Neutrophil (primary cell): ENCODE results near the gene SYTL1.
A peak's percentile ranks its signal among the peaks of the same experiment; 100 is the strongest.
"Not testable (repeated sequence)": the region's sequence is repeated elsewhere in the genome, so short reads cannot be mapped to it uniquely, and the experiment has no call there.

ENCODE experiments used
- H3K27ac ChIP-seq: fragments of 200-600 bp; sonication (generic); 2 replicates; pipeline ENCODE4 v1.5.1; 2016; ENCODE audit warnings: mild to moderate bottlenecking, moderate library complexity
- H3K27me3 ChIP-seq: fragments of 200-600 bp; sonication (generic); 2 replicates; pipeline ENCODE4 v1.6.0; 2016; ENCODE audit warnings: mild to moderate bottlenecking
- H3K36me3 ChIP-seq: fragments of 200-600 bp; sonication (generic); 2 replicates; pipeline ENCODE4 v1.5.1; 2017
- H3K4me1 ChIP-seq, 2 experiments: fragments of 200-600 bp in 1 of 2; sonication (generic) in 1 of 2; 1 replicate in 1 of 2; 2 replicates in 1 of 2; pipeline versions ENCODE4 v1.5.1 to v1.6.1; 2013 to 2016; ENCODE audit warnings: low read depth in 1 of 2, low read length in 1 of 2, mild to moderate bottlenecking in 1 of 2, moderate library complexity in 1 of 2; ENCODE audit not compliant: control insufficient read depth in 1 of 2, insufficient read depth in 1 of 2
- H3K4me3 ChIP-seq, 2 experiments: fragments of 200-600 bp in 1 of 2; sonication (generic) in 1 of 2; 1 replicate in 1 of 2; 2 replicates in 1 of 2; pipeline ENCODE4 v1.5.1; 2013 to 2016; ENCODE audit warnings: low read depth in 1 of 2, low read length in 1 of 2, mild to moderate bottlenecking in 1 of 2, moderate library complexity in 1 of 2
- H3K9me3 ChIP-seq: fragments of 200-600 bp; sonication (generic); 2 replicates; pipeline ENCODE4 v1.5.1; 2016
- CTCF ChIP-seq: fragments of 200-600 bp; sonication (generic); IDR thresholded peaks from 2 replicates; pipeline ENCODE4 v1.5.1; 2016; ENCODE audit warnings: antibody characterized with exemption

SYTL1 gene

GRCh38 chr1:27380766-27381733 lies 39.2 kb downstream of the SYTL1 start:
- TF ChIP-seq CTCF = no peak
- H3K36me3 ChIP-seq = no peaks in the 10 kb centered on the region
- H3K4me1 ChIP-seq = peaks cover 0 to 9% of the 10 kb centered on the region in 2 experiments
- H3K27me3 ChIP-seq = peaks cover 22% of the 10 kb centered on the region
- H3K4me3 ChIP-seq = no peak overlapping the region
- H3K27ac ChIP-seq = no peak overlapping the region
- H3K9me3 ChIP-seq = no peaks in the 10 kb centered on the region

GRCh38 chr1:27381969-27382762 lies 40.3 kb downstream of the SYTL1 start:
- Histone ChIP-seq H3K9me3 (no peaks in the 10 kb centered on the region), H3K27ac (no peak overlapping the region), H3K4me3 (no peak overlapping the region), H3K27me3 (peaks cover 22% of the 10 kb centered on the region), H3K36me3 (no peaks in the 10 kb centered on the region), H3K4me1 (peaks cover 0 to 9% of the 10 kb centered on the region in 2 experiments)
- TF ChIP-seq CTCF = no peak

GRCh38 chr1:27383039-27383605 lies 41.3 kb downstream of the SYTL1 start, which contains the start of gene CD164L2:
TSS of gene CD164L2 (minus strand) at chr1:27383333. CDS start at chr1:27383239, 94 bp downstream.
- Histone ChIP-seq H3K27ac (no peak within 1 kb of the TSS), H3K4me3 (peak within 1 kb of the TSS in 1 of 2 experiments; percentile 18), H3K36me3 (no peaks in the 10 kb centered on the region), H3K4me1 (peaks cover 0 to 9% of the 10 kb centered on the region in 2 experiments), H3K27me3 (peaks cover 22% of the 10 kb centered on the region), H3K9me3 (no peaks in the 10 kb centered on the region)
- TF ChIP-seq CTCF = no peak

- H3K27me3 ChIP-seq = peaks cover 22% of the 10 kb centered on the region
- H3K36me3 ChIP-seq = no peaks in the 10 kb centered on the region
- H3K4me1 ChIP-seq = peaks cover 0 to 9% of the 10 kb centered on the region in 2 experiments
- no peak overlapping the region for H3K27ac ChIP-seq
- H3K9me3 ChIP-seq = no peaks in the 10 kb centered on the region
- TF ChIP-seq CTCF = no peak
- H3K4me3 ChIP-seq = no peak overlapping the region
Measured at GRCh38 chr1:27383661-27384060, 41.8 kb downstream of the SYTL1 start.

GRCh38 chr1:27384797-27385196 lies 43.0 kb downstream of the SYTL1 start:
- not testable (repeated sequence) for H3K27ac ChIP-seq, H3K9me3 ChIP-seq, H3K4me1 ChIP-seq, H3K36me3 ChIP-seq, H3K4me3 ChIP-seq
- H3K27me3 ChIP-seq = peaks cover 27% of the 10 kb centered on the region
